Measurements from ENCODE around the gene HTT-AS.

Gene HTT-AS

GRCh38 chr4:3087115-3087797, 12.9 kb upstream of the HTT-AS start:
- DNase-seq: no peak

GRCh38 chr4:3085948-3086670, 11.8 kb upstream of the HTT-AS start:
- DNase-seq: no peak

GRCh38 chr4:3083732-3084131, 9.4 kb upstream of the HTT-AS start:
- DNase-seq: no peak

GRCh38 chr4:3082925-3083515, 8.7 kb upstream of the HTT-AS start:
- DNase-seq: no peak

- no peak for DNase-seq
These were observed 5.4 kb upstream of the HTT-AS start for GRCh38 chr4:3079694-3080123.

GRCh38 chr4:3077796-3078195, 3.5 kb upstream of the HTT-AS start:
- no peak for DNase-seq

- DNase-seq: no peak
These were observed 1.3 kb upstream of the HTT-AS start for GRCh38 chr4:3075652-3075981.

- DNase-seq: peak; percentile 79
These were observed 711 bp upstream of the HTT-AS start for GRCh38 chr4:3074846-3075651.

- peak; percentile 82 for DNase-seq
These were observed 920 bp downstream of the HTT-AS start for GRCh38 chr4:3073158-3074077.

- no peak for DNase-seq
These were observed 2.5 kb downstream of the HTT-AS start for GRCh38 chr4:3071811-3072210.

- no peak for DNase-seq
These were observed 3.4 kb downstream of the HTT-AS start for GRCh38 chr4:3070709-3071500.

GRCh38 chr4:3069661-3070199, 4.6 kb downstream of the HTT-AS start:
- no peak for DNase-seq

GRCh38 chr4:3067473-3068001, 6.8 kb downstream of the HTT-AS start:
- DNase-seq: no peak

- DNase-seq: no peak
These were observed 7.4 kb downstream of the HTT-AS start for GRCh38 chr4:3066836-3067400.

- DNase-seq: no peak
These were observed 8.8 kb downstream of the HTT-AS start for GRCh38 chr4:3065551-3065950.

GRCh38 chr4:3062471-3062870, 11.9 kb downstream of the HTT-AS start:
- no peak for DNase-seq

GRCh38 chr4:3060946-3061345, 13.4 kb downstream of the HTT-AS start:
- DNase-seq: no peak

GRCh38 chr4:3059943-3060342, 14.4 kb downstream of the HTT-AS start:
- DNase-seq: no peak

GRCh38 chr4:3054169-3054759, 20.1 kb downstream of the HTT-AS start:
- no peak for DNase-seq

Data from right kidney (tissue), 1 donor.